Stimulated activated CD8-positive, alpha-beta memory T cell treated with anti-CD3 and anti-CD28 coated beads, Interleukin-12 subunit alpha, Interleukin-12 subunit beta, amount 100 ng/mL, for 4 hours (primary cell): ENCODE measurements around the gene NEDD9.

Experiments
- DNase-seq: peaks from one replicate; pipeline ENCODE4 v3.0.0-alpha.2; 2020; ENCODE audit warnings: low read depth

Gene NEDD9

GRCh38 chr6:11142296-11143027 lies 90.0 kb downstream of the NEDD9 start:
- DNase-seq = no peak

- DNase-seq = no peak
These were observed 91.2 kb downstream of the NEDD9 start for GRCh38 chr6:11141295-11141694.

DNA sequence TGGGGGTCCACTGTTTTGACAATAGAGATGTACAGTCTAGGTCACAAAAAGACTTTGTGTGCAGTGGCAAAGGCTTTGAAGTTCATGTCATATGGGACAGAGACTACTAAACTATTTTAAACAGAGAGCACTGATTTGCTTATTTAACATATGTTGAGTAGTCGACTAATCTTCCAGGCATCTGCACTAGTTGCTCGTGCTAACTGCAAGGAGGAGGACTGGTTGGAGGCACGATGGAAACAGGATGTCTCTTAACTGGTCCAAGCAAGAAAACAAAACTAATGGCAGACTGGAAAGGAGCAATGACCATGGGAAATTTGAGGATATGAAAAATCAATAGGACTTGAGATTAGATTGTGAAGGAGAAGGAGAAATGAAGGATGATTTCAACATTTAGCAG lies 92.4 kb downstream of the NEDD9 start:
- DNase-seq = no peak

- no peak for DNase-seq
These were observed 93.2 kb downstream of the NEDD9 start for GRCh38 chr6:11139051-11139960.

GRCh38 chr6:11136809-11137208 lies 95.7 kb downstream of the NEDD9 start:
- DNase-seq = no peak
